Activated naive CD4-positive, alpha-beta T cell treated with anti-CD3 and anti-CD28 coated beads for 36 hours (primary cell): ENCODE measurements around the gene MMP21. TPM values are rescaled to one million over a fixed set of nuclear protein-coding genes. Genes with fewer than 3 reads are reported as not detected.

Source experiments
- microRNA-seq: library from miRNA; unstranded; fragments of <30 nt; microRNA quantifications from one replicate; pipeline ENCODE4 v1.2.0, GENCODE V29; 2022; ENCODE audit warnings: borderline microRNAs expressed, borderline replicate concordance
- total RNA-seq, 2 experiments: library from RNA; stranded (reverse); gene quantifications; one replicate each; pipeline ENCODE4 v1.2.3, GENCODE V29; 2021

MMP21 gene
- total RNA-seq, 2 experiments from 2014 or later: not detected

Small RNAs within 50 kb of the gene (microRNA-seq; reads per million reads assigned to microRNA genes)
- 1.6 reads per million for gene MIR4484

Other genes with a start within 250 kb of the MMP21 start
- gene TEX36, start 92.7 kb downstream of the MMP21 start, total RNA-seq: not detected
- 10 to 100 TPM; 24.0 to 25.0 TPM for gene EDRF1, start 56.1 kb downstream of the MMP21 start, total RNA-seq
- gene UROS, start 47.4 kb upstream of the MMP21 start, total RNA-seq: 10 to 100 TPM; 30.8 to 32.9 TPM
- gene BCCIP, start 47.7 kb upstream of the MMP21 start, total RNA-seq: 100 to 1,000 TPM; 103 to 107 TPM
- gene DHX32, start 105.5 kb upstream of the MMP21 start, total RNA-seq: 10 to 100 TPM; 13.4 to 15.7 TPM
- gene FANK1, start 120.7 kb upstream of the MMP21 start, total RNA-seq: under 1 TPM; 0.38 to 0.52 TPM